BJ (cell line): ENCODE measurements around the gene SWSAP1. TPM values are rescaled to one million over a fixed set of nuclear protein-coding genes. Genes with fewer than 3 reads are reported as not detected.
"Not testable (repeated sequence)": the region's sequence is repeated elsewhere in the genome, so short reads cannot be mapped to it uniquely, and the experiment has no call there.

Source experiments
- CTCF ChIA-PET: fragments of 350-600 bp; formaldehyde crosslinking; extraction: SDS; loops from one replicate; lab custom pipeline; 2021; ENCODE audit warnings: antibody characterized with exemption, inconsistent platforms; lab: Yijun Ruan, JAX
- POLR2A ChIA-PET: fragments of 300-600 bp; sonication (Branson Sonifier 250); formaldehyde crosslinking; extraction: SDS; loops from one replicate; lab custom pipeline; 2021; ENCODE audit warnings: antibody characterized with exemption; lab: Charles Lee
- DNase-seq: peaks from one replicate; pipeline ENCODE4 v3.0.0-alpha.2; 2011; ENCODE audit warnings: low read depth
- H3K27me3 ChIP-seq: 2 replicates; pipeline ENCODE4 v1.6.0; 2011; ENCODE audit warnings: low read length; ENCODE audit not compliant: control insufficient read depth, insufficient read depth
- H3K36me3 ChIP-seq: 2 replicates; pipeline ENCODE4 v1.5.1; 2011; ENCODE audit warnings: low read length; ENCODE audit not compliant: control insufficient read depth, insufficient read depth
- H3K4me3 ChIP-seq: 2 replicates; pipeline ENCODE4 v1.5.1; 2011; ENCODE audit warnings: low read depth, mild to moderate bottlenecking, control low read depth, low read length
- polyA plus RNA-seq: library from polyadenylated mRNA; depleted of rRNA; stranded (reverse); fragments of >200 nt; gene quantifications from 2 replicates; pipeline ENCODE4 v1.2.3, GENCODE V29; 2011
- TF ChIP-seq, protein P1 (sequence below): IDR thresholded peaks from 2 replicates; pipeline ENCODE4 v1.5.1; 2011; ENCODE audit warnings: low read depth, mild to moderate bottlenecking, control low read depth, inconsistent platforms, low read length, moderate library complexity; ENCODE audit not compliant: insufficient read depth

SWSAP1 gene
- polyA plus RNA-seq, 1 experiment, result 1.0 TPM

DNA sequence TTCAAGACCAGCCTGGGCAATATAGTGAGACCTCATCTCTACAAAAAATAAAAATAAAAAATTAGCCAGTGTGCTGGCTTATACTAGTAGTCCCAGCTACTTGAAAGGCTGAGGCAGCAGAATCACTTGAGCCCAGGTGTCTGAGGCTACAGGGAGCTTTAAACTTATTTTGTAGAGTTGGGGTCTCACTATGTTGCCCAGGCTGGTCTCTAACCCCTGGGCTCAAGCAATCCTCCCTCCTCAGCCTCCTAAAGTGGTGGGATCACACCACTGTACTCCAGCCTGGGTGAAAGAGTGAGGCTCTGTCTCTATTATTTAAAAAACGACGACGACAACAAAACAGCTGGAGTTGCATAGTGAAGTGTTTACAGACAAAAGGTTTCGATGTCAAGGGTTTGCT, 43.0 kb upstream of the SWSAP1 start:
- Histone ChIP-seq H3K27me3 (no peaks in the 10 kb centered on the region), H3K36me3 (peaks cover 7% of the 10 kb centered on the region), H3K4me3 (no peak overlapping the region)
- TF ChIP-seq, protein P1, sequence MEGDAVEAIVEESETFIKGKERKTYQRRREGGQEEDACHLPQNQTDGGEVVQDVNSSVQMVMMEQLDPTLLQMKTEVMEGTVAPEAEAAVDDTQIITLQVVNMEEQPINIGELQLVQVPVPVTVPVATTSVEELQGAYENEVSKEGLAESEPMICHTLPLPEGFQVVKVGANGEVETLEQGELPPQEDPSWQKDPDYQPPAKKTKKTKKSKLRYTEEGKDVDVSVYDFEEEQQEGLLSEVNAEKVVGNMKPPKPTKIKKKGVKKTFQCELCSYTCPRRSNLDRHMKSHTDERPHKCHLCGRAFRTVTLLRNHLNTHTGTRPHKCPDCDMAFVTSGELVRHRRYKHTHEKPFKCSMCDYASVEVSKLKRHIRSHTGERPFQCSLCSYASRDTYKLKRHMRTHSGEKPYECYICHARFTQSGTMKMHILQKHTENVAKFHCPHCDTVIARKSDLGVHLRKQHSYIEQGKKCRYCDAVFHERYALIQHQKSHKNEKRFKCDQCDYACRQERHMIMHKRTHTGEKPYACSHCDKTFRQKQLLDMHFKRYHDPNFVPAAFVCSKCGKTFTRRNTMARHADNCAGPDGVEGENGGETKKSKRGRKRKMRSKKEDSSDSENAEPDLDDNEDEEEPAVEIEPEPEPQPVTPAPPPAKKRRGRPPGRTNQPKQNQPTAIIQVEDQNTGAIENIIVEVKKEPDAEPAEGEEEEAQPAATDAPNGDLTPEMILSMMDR, result no peak
- ChIA-PET CTCF (interaction anchor here (0.8 to 1.2 kb wide), 2 partner anchors 10 to 37 kb away, joined by 3 read pairs; no protein-coding TSS in a partner anchor), POLR2A (no interaction called here)
- DNase-seq, result no peak

- DNase-seq, result no peak
- Histone ChIP-seq H3K36me3 (peaks cover 7% of the 10 kb centered on the region), H3K4me3 (no peak overlapping the region), H3K27me3 (no peaks in the 10 kb centered on the region)
- ChIA-PET POLR2A (no interaction called here), CTCF (no interaction called here)
- TF ChIP-seq, protein P1, result no peak
Observed at GRCh38 chr19:11332822-11333221, 41.6 kb upstream of the SWSAP1 start.

DNA sequence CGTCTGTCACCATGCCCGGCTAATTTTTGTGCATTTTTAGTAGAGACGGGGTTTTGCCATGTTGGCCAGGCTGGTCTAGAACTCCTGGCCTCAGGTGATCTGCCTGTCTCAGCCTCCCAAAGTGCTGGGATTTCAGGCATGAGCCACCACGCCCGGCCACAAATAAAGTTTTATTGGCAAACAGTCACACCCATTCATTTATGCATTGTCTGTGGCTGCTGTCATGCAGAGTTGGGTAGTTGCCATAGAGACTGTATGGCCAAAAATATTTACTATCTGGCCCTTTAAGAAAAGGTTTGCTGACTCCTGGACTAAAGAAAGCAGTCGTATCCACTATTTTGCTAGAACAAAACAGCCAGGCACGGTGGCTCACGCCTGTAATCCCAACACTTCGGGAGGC, 40.6 kb upstream of the SWSAP1 start:
- H3K4me3 ChIP-seq, DNase-seq, POLR2A ChIA-PET, H3K36me3 ChIP-seq, H3K27me3 ChIP-seq: not testable (repeated sequence)
- CTCF ChIA-PET, result interaction anchor here (0.6 kb wide), 1 partner anchor 8 kb away, joined by 3 read pairs; no protein-coding TSS in a partner anchor

DNA sequence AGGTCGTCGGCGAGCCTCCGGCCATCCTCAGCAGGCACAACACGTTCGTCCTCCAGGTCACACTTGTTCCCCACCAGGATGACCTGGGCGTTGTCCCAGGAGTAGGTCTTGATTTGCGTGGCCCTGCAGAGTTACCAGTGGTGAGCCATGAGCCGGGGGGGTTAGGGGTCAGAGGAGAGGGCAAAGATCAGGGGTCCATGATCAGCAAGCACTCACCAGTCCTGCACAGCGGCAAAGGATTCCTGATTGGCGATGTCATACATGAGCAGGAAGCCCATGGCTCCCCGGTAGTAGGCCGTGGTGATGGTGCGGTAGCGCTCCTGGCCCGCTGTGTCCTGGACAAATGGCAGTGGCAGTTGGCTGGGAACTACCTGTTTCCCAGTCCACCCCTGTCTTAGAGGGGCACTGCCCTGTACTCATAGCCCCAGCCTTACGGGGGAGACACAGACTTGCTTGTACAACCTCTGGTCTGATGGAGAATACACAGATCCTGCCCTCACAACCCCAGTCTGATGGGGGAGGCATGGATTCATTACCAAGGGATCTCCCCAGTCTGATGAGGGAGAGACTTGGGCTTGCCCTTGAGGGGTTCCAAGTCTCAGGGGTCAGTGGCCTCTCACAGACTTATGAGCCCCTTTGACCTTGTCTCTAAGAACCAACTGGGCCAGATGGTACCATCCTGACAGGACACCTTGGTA, 38.9 kb upstream of the SWSAP1 start:
- DNase-seq, result no peak
- ChIA-PET CTCF (no interaction called here), POLR2A (no interaction called here)
- TF ChIP-seq, protein P1, result no peak
- Histone ChIP-seq H3K36me3 (peaks cover 7% of the 10 kb centered on the region), H3K4me3 (no peak overlapping the region), H3K27me3 (no peaks in the 10 kb centered on the region)

DNA sequence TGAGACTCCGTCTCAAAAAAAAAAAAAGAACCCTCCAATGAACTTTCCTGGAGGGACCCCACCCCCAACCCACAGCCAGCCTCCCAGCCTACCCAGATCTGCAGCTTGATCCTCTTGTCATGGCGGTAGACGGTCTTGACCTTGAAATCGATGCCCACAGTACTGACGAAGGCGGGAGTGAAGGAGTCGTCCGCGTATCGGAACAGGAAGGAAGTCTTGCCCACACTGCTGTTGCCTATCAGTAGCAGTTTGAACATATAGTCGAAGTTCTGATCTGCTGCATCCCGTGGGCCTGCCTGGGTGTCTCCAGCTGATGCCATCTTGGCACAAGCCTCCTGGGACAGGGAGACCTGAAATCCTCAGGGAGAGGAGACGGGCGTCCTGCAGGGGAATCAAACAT, 37.4 kb upstream of the SWSAP1 start:
- ChIA-PET POLR2A (no interaction called here), CTCF (interaction anchor here (1.9 kb wide), 1 partner anchor 12 kb away, joined by 6 read pairs; no protein-coding TSS in a partner anchor)
- no peak for DNase-seq

More for the DNA sequence above, 37.4 kb upstream of the SWSAP1 start:
- TF ChIP-seq, protein P1, result no peak
- Histone ChIP-seq H3K27me3 (no peaks in the 10 kb centered on the region), H3K4me3 (no peak overlapping the region), H3K36me3 (peaks cover 7% of the 10 kb centered on the region)
